Endothelial cell of umbilical vein (primary cell): ENCODE results near the gene ZPBP2.

ENCODE experiments used
- EZH2 ChIP-seq: IDR thresholded peaks from 2 replicates; pipeline ENCODE4 v1.6.1; 2012; ENCODE audit warnings: borderline replicate concordance, low read depth, mild to moderate bottlenecking, moderate library complexity, low read length, inconsistent platforms; ENCODE audit not compliant: severe bottlenecking
- JUN ChIP-seq: IDR thresholded peaks from 2 replicates; pipeline ENCODE4 v1.6.1; 2011; ENCODE audit warnings: borderline replicate concordance, low read depth; ENCODE audit not compliant: insufficient read length, insufficient read depth
- MYC ChIP-seq: IDR thresholded peaks from one replicate; pipeline ENCODE4 v1.6.1; 2011; ENCODE audit warnings: mild to moderate bottlenecking, low read depth, low read length
- POLR2A ChIP-seq: IDR thresholded peaks from 2 replicates; pipeline ENCODE4 v1.6.1; 2012; ENCODE audit warnings: low read depth, mild to moderate bottlenecking, control low read depth, low read length
- POLR2AphosphoS5 ChIP-seq: IDR thresholded peaks from 2 replicates; pipeline ENCODE4 v1.6.1; 2012; ENCODE audit warnings: low read depth, mild to moderate bottlenecking, control low read depth, low read length, moderate library complexity; ENCODE audit not compliant: insufficient read depth
- TF ChIP-seq, protein P1 (sequence below): IDR thresholded peaks from 2 replicates; pipeline ENCODE4 v1.6.1; 2011; ENCODE audit not compliant: insufficient read depth, insufficient read length
- TF ChIP-seq, protein P2 (sequence below), 2 donors: IDR thresholded peaks; 1 replicate in 1 of 2; 2 replicates in 1 of 2; pipeline ENCODE4 v1.5.1; 2011; ENCODE audit warnings: low read length in 2 of 2, mild to moderate bottlenecking in 2 of 2, moderate library complexity in 2 of 2, control low read depth in 1 of 2, inconsistent platforms in 1 of 2, low read depth in 1 of 2; ENCODE audit not compliant: insufficient read depth in 1 of 2; ENCODE audit errors: extremely low read depth in 1 of 2

DNA sequence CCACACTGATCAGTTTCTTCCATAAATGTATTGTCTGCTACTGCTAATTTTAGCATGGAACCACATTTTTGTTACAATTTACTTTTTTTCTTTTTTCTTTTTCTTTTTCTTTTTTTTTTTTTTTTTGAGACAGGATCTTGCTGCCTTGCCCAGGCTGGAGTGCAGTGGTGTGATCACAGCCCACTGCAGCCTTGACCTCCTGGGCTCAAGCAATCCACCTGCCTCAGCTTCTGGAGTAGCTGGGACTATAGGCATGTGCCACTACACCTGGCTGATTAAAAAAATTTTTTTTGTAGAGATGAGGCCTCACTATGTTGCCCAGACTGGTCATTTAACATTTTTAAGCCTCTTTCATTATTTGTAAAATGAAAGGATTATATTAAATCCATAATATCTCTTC lies 19.1 kb downstream of the ZPBP2 start:
- TF ChIP-seq, protein P1, sequence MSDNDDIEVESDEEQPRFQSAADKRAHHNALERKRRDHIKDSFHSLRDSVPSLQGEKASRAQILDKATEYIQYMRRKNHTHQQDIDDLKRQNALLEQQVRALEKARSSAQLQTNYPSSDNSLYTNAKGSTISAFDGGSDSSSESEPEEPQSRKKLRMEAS, result no peak
- TF ChIP-seq JUN (no peak), POLR2A (no peak), EZH2 (no peak), POLR2AphosphoS5 (no peak), MYC (no peak)
- TF ChIP-seq, protein P2, sequence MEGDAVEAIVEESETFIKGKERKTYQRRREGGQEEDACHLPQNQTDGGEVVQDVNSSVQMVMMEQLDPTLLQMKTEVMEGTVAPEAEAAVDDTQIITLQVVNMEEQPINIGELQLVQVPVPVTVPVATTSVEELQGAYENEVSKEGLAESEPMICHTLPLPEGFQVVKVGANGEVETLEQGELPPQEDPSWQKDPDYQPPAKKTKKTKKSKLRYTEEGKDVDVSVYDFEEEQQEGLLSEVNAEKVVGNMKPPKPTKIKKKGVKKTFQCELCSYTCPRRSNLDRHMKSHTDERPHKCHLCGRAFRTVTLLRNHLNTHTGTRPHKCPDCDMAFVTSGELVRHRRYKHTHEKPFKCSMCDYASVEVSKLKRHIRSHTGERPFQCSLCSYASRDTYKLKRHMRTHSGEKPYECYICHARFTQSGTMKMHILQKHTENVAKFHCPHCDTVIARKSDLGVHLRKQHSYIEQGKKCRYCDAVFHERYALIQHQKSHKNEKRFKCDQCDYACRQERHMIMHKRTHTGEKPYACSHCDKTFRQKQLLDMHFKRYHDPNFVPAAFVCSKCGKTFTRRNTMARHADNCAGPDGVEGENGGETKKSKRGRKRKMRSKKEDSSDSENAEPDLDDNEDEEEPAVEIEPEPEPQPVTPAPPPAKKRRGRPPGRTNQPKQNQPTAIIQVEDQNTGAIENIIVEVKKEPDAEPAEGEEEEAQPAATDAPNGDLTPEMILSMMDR (IDR thresholded peaks at IDR 0.05; ENCODE audit: extremely low read depth in 1 of 2, insufficient read depth in 1 of 2, low read depth in 1 of 2, low read length in 2 of 2), result no peak
